DLD1 (cell line): Measurements from ENCODE around the gene VWA7.
"Not testable (repeated sequence)": the region's sequence is repeated elsewhere in the genome, so short reads cannot be mapped to it uniquely, and the experiment has no call there.

Experiments
- in situ Hi-C: cut with HindIII; loops from 2 replicates; pipeline ENCODE4 v1.10.0; 2017; ENCODE audit warnings: low sequenced_read_pairs

VWA7 gene, protein sequence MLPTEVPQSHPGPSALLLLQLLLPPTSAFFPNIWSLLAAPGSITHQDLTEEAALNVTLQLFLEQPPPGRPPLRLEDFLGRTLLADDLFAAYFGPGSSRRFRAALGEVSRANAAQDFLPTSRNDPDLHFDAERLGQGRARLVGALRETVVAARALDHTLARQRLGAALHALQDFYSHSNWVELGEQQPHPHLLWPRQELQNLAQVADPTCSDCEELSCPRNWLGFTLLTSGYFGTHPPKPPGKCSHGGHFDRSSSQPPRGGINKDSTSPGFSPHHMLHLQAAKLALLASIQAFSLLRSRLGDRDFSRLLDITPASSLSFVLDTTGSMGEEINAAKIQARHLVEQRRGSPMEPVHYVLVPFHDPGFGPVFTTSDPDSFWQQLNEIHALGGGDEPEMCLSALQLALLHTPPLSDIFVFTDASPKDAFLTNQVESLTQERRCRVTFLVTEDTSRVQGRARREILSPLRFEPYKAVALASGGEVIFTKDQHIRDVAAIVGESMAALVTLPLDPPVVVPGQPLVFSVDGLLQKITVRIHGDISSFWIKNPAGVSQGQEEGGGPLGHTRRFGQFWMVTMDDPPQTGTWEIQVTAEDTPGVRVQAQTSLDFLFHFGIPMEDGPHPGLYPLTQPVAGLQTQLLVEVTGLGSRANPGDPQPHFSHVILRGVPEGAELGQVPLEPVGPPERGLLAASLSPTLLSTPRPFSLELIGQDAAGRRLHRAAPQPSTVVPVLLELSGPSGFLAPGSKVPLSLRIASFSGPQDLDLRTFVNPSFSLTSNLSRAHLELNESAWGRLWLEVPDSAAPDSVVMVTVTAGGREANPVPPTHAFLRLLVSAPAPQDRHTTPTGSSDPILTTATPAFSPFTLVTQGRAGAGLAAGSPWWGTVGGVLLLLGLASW

DNA sequence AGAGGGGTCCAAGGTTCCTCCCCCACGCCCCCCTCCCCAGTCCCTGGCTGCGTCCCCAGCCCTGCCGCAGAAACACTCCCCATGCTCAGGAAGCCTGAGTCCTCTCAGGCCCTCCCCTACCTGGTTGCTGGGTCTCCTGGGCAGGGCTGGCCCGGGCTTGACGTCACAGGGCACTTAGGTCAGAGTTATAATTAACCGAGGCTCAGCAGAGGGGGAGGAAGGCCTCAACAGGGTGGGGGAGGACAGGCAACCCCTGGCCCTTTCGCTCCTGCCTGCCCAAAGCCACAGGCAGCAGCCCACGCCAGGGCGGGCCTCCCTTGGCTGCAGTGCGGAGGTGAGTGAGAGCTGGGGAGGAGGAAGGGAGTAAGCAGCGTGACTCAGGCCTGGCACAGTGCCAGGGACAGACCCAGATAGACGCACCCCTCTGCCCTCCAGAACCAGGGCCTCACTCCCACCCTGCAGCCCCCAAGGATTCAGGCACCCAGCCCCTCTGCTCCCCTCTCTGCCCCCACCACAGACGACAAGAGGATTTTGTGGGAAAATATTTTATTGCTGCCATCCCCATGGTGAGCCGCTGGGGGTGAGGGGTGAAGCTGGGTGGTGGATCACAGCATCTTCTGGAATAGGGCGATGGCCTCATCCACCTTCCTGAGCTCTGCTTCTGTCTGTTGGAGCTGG is at the start of gene VWA7:
VWA7 (minus strand) TSS at position 340 of the 678 bp plus-strand sequence. CDS start 549 bp downstream, outside the sequence.
- in situ Hi-C loops, result no loop called here

DNA sequence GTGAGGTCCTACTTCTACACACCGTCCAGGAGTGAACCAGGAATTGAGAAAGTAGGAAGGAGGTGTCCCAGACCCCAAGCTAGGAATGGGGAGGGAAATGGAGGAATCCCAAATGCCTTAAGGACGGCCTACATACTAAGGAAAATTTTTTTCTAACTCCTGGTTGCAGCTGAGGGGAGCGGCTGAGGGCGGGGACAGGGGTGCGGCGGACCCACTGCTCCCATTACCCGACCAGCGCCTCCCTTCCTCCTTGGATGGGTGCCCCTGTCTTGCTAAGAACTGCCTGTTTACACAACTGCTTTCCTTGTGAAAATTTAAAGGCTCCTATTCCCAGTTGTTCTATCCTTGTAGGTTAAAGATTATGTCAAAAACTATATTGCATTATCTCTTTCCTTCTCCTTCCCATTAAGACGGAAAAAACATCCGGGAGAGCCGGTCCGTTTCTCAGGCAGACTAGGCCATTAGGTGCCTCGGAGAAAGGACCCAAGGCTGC is 49.7 kb upstream of the VWA7 start:
- in situ Hi-C loops, result no loop called here

DNA sequence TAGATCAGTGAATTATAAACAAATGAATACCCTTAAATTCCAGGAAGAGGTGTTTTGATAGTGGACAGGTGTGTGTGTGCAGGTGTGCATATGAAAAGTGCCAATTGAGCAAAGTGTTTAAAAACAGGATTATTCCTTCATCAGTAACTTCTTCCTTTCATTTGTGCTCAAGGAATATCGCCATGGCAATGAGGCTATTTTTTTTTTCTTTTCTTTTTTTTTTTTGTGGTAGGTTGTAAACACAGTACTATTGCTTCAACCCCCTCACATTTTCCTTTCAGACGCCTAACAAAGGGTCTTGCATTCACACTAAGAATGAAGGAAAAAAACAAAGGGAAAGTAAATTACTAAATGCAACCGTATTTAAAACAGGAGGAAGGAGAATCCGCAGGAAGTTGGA is 48.4 kb upstream of the VWA7 start:
- in situ Hi-C loops, result no loop called here

DNA sequence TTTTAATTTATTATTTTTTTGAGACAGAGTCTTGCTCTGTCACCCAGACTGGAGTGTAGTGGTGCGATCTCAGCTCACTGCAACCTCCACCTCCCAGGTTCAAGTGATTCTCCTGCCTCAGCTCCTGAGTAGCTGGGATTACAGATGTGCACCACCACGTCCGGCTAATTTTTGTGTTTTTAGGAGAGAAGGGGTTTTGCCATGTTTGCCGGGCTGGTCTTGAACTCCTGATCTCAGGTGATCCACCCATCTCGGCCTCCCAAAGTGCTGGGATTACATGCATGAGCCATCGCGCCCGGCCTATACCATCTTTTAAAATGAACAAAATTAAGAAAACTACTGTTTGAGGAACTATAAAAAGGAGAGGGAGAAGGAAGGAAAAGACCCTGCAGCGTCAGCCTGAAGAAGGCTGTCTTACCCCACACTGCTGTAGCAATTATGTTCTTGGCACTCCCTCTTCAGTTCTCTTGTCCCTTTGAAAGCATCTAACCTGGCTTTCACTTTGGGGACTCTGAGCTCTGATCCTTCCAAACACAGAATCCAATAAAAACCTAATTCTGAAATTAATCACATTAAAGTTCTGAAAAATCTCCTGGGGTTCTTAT is 46.6 kb upstream of the VWA7 start:
- in situ Hi-C loops, result not testable (repeated sequence)

DNA sequence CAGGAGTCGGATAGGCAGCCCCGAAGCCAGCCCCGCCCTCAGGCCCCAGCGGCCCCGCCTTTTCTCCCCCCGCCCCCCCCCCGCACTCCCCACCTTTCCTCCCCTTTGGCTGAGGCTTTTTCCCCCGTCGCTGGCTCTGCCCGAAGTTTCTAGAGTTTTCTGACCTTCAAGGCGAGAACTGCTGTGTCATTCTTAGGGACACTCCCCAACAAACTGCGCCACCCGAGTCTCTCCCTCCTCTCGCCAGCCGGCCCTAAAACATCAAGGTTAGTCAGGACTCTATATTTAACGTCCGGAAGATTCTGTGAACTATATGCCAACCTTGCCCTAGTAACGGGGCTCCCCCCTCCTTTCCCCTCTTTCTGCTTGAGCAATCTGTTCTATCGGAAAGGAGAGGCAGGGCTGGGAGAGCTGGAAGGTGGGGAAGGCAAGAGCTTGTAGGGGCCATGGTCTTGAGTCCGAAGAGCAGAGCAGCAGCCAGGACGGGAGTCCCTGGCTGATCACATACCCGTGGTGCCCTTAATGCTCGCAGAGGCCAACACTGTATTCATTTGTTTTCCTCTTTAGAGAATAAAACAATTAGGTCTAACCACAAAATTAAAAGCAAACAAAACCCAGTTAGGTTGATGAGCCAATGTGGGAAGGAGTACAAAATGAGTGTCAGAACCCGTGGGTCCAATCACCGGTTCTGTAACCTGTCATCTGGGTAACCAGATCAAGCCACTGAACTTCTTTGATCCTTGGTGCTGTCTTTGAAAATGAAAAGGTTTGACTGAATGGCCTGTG is 45.1 kb upstream of the VWA7 start:
- in situ Hi-C loops, result no loop called here

DNA sequence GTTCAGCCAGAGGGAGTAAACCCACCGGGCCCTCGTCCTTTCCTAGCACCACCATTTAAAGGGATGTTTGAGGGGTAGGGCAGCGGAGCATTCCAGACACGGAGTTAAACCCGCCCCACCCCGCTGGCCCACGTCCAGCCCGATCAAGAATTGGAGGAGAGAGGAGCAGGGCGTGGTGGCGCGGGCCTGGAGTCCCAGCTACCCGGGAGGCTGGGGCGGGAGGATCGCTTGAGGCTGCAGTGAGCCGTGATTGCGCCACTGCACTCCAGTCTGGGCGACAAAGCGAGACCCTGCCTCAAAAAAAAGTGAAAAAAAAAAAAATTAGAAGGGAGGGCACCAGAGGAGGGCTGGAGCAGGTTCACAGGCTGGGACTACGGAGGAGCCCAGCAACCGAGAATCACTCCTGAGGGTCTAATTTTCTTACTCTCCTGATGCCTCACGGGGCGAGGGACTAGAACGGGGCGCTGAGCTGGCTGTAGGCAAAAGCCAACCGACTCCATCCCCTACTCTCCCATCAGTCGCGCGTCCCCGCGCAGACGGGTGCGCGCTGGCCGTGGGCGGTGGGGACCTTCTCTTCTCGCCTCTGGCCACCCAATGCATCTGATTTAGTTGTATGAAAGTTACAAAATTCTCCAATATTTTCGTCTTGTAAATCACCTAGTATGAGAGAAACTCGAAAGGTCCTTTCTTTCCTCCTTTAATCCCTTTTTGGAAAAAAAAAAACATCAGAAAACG is 44.3 kb upstream of the VWA7 start:
- in situ Hi-C loops, result no loop called here

DNA sequence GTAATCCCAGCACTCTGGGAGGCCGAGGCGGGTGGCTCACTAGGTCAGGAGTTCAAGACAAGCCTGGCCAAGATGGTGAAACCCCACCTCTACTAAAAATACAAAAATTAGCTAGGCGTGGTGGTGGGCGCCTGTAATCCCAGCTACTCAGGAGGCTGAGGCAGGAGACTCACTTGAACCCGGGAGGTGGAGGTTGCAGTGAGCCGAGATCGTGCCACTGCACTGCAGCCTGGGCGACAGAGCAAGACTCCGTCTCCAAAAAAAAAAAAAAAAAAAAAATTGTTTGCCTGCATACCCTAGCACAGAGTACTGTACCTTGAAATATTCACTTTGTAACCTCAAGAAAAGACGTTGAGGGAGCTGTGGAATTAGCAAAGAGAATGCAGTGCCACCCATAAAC is 43.3 kb upstream of the VWA7 start:
- in situ Hi-C loops, result not testable (repeated sequence)

DNA sequence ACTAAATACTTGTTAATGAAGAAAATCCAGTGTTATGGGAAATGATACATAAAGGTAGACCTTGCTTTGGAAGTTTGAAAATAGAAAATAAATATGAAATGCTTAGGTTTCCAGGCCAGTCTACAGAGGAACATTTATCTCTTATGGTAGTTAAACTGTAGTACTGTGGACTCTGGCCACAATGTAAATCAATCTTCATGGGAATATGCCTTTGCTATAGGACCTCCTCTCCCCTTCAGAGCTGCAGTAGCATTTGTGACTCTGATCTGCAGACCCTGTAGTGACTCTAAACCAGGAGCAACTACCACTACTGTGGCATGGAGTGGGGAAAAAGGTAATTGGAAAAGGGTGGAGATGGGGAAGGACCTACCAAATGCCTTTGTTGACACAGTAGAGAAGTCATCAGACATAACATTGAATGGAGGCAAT is 42.8 kb upstream of the VWA7 start:
- in situ Hi-C loops, result no loop called here

DNA sequence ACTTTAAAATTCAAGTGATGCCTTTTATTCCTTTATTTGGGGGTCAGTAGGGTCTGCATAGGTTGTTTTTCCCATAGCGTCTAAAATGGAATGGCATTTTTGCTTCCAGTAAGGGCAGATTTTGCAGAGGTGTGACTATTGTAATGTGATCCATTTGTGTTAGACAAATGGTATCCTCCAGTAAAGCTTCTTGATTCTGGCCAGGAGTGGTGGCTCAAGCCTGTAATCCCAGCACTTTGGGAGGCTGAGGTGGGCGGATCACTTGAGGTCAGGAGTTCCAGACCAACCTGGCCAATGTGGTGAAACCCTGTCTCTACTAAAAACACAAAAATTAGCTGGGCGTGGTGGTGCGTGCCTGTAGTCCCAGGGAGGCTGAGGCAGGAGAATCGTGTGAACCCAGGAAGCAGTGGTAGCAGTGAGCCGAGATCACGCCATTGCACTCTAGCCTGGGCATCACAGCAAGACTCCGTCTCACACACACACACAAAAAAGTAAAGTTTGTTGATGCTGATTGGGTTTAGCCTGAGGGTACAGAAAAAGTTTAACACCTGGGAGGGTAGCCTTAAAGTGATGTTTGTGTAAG is 40.9 kb upstream of the VWA7 start:
- in situ Hi-C loops, result not testable (repeated sequence)

DNA sequence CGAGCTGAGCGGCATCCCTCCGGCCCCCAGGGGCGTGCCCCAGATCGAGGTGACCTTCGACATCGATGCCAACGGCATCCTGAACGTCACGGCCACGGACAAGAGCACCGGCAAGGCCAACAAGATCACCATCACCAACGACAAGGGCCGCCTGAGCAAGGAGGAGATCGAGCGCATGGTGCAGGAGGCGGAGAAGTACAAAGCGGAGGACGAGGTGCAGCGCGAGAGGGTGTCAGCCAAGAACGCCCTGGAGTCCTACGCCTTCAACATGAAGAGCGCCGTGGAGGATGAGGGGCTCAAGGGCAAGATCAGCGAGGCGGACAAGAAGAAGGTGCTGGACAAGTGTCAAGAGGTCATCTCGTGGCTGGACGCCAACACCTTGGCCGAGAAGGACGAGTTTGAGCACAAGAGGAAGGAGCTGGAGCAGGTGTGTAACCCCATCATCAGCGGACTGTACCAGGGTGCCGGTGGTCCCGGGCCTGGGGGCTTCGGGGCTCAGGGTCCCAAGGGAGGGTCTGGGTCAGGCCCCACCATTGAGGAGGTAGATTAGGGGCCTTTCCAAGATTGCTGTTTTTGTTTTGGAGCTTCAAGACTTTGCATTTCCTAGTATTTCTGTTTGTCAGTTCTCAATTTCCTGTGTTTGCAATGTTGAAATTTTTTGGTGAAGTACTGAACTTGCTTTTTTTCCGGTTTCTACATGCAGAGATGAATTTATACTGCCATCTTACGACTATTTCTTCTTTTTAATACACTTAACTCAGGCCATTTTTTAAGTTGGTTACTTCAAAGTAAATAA is 40.2 kb upstream of the VWA7 start:
- in situ Hi-C loops, result not testable (repeated sequence)

DNA sequence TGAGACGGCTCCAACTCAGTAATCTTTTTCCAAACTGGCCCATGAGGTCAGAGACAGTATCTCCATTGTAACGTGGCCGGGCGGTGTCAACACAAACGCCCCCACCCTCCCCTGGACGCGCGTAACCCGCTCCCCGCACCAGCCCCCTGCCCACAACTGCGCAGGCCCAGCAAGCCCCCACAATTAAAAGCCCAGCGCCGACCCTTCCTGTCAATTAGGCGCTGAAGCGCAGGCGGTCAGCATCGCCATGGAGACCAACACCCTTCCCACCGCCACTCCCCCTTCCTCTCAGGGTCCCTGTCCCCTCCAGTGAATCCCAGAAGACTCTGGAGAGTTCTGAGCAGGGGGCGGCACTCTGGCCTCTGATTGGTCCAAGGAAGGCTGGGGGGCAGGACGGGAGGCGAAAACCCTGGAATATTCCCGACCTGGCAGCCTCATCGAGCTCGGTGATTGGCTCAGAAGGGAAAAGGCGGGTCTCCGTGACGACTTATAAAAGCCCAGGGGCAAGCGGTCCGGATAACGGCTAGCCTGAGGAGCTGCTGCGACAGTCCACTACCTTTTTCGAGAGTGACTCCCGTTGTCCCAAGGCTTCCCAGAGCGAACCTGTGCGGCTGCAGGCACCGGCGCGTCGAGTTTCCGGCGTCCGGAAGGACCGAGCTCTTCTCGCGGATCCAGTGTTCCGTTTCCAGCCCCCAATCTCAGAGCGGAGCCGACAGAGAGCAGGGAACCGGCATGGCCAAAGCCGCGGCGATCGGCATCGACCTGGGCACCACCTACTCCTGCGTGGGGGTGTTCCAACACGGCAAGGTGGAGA is 38.1 kb upstream of the VWA7 start, which contains the start of the genes HSPA1A and HSPA1L:
HSPA1A (plus strand) TSS at position 519 of the 814 bp plus-strand sequence; CDS start at position 733, 214 bp downstream.
HSPA1L (minus strand) TSS at position 259 of the 814 bp plus-strand sequence. CDS start 3,311 bp downstream, outside the sequence.
- in situ Hi-C loops, result no loop called here

DNA sequence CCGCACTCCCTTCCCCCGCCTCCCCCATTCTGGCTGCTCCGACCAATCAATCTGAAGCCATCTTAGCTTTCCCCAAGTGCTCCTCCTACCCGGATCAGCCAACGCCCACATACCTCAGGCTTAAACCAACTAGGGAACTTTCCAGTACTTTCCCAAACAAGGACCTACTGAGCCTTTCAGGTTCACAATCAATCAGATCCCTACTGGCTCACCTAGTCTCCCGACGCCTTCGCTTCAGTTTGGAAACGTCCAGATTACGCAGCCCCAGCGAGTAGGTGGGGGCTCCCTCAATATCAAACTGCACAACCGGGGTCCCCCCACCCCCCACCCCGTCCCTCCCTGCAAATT is 37.5 kb upstream of the VWA7 start:
- in situ Hi-C loops, result no loop called here

DNA sequence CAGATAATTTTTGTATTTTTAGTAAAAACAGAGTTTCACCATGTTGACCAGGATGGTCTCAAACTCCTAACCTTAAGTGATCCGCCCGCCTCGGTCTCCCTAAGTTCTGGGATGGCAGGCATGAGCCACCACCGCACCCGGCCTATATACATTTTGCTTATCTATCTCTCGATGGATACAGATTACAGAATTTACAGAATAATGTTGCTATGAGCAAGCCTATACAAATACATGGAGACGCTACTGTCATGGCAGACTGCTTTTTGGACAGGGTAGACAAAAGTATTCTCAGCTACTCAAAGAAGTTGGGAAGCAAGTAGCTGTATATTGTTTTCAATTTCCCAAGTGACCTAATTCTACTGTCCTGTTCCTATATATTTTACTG is 36.3 kb upstream of the VWA7 start:
- in situ Hi-C loops, result no loop called here

DNA sequence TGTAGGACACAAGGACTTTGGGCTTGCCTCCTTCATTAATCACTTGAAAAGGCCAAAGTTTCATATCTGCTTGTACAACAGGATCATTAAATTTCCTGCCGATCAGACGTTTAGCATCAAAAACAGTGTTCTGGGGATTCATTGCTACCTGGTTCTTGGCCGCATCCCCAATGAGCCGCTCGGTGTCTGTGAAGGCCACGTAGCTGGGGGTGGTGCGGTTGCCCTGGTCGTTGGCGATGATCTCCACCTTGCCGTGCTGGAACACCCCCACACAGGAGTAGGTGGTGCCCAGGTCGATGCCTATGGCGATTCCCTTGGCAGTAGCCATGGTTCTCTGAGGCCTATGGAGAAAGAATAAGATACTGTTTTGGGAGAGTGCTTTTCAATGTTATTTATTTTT is 34.5 kb upstream of the VWA7 start:
- in situ Hi-C loops, result no loop called here

DNA sequence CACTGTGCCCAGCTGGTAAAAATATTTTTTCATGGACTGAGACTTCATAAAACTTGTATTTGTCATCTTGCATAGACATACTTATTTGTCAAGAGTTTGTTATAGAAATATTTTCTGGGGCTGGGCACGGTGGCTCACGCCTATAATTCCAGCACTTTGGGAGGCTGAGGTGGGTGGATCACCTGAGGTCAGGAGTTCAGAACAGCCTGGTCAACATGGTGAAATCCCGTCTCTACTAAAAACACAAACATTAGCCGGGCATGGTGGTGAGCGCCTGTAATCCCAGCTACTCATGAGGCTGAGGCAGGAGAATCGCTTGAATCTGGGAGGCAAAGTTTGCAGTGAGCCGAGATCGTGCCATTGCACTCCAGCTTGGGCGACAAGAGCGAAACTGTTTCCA is 31.5 kb upstream of the VWA7 start:
- in situ Hi-C loops, result not testable (repeated sequence)

DNA sequence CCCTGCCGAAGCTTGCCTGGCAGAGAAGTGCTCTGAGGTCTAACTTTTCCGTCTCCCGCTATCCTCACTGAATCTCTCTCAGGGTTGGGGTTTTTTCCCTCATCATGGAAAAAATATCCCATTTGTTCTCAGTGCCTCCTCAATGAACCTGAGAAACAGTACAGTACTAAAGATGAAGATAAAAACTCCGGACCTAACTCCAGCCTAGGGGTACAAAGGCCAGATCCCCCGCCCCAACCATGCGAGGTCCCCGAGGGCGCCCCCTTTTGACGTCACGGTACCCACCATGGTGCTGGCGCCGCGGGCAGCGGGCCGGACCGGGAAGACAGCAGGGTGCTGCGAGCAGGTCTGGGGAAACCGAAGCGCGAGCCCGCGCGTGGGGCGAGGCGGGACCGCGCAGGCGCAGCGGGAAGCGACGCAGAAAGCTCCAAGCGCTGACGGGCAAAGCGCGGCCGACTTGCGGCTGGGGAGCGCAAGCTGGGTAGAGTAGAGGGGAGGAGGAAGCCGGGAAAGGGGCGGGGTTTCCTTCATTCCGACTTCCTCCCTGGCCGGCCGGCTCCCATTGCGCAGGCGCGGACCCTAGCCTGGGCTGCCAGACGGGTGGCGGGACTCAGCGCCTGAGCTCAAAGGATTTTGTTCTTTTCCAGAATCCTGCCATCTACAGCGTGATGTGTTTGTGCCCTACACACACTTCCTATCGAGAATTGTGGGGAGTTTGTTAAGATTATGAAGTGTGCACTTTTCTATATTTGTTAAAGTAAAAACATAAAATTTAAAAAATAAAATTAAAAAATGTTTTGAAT is 29.5 kb upstream of the VWA7 start, which contains the start of gene LSM2:
LSM2 (minus strand) TSS at position 497 of the 803 bp plus-strand sequence; CDS start at position 288, 209 bp downstream.
- in situ Hi-C loops, result no loop called here
